Effector CD4-positive, alpha-beta T cell (primary cell): ENCODE data around the gene ATF7.
"Not testable (repeated sequence)": the region's sequence is repeated elsewhere in the genome, so short reads cannot be mapped to it uniquely, and the experiment has no call there.

Source experiments
- DNase-seq: peaks from one replicate; pipeline ENCODE4 v3.0.0-alpha.2; 2020

Gene ATF7

DNA sequence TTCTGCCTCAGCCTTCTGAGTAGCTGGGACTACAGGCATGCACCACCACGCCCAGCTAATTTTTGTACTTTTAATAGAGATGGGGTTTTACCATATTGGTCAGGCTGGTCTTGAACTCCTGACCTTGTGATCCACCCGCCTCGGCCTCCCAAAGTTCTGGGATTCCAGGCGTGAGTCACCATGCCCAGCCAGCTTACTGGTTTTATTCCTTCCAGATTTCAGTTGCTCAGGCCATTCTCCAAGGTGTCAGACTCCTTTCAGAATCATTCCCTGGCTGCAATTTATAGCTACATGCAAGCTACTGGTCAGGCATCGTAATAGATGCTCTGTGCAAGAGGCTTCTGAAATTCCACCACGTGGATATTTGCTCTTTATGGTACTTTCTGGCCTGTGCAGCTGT, 144.7 kb downstream of the ATF7 start:
- DNase-seq, result not testable (repeated sequence)

GRCh38 chr12:53480491-53481442, 145.4 kb downstream of the ATF7 start:
- no peak for DNase-seq

GRCh38 chr12:53479331-53479730, 146.9 kb downstream of the ATF7 start:
- DNase-seq, result no peak

- no peak for DNase-seq
Measured at GRCh38 chr12:53478865-53479264, 147.3 kb downstream of the ATF7 start.

- no peak for DNase-seq
Measured at GRCh38 chr12:53476769-53477209, 149.4 kb downstream of the ATF7 start.

DNA sequence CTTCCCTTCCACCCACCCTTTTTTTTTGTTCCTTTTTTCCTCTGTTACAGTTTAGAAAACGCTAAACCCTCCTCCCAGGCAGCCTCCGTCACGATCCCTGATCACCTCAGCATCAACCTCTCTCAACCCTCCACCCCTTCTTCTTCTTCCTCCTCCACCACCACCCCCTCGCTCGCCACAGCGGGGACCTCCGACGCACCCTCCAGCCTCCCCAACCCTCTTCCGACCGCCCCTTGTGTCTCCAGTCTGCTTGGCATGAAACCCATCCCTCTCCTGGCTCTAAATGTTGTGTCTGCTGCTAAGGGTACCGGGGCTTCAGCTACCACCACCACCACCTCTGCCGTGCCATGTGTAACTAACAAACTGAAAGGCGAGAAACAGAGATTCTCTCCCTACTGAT, 151.4 kb downstream of the ATF7 start:
- DNase-seq, result no peak

- no peak for DNase-seq
Measured at GRCh38 chr12:53474077-53474476, 152.1 kb downstream of the ATF7 start.

DNA sequence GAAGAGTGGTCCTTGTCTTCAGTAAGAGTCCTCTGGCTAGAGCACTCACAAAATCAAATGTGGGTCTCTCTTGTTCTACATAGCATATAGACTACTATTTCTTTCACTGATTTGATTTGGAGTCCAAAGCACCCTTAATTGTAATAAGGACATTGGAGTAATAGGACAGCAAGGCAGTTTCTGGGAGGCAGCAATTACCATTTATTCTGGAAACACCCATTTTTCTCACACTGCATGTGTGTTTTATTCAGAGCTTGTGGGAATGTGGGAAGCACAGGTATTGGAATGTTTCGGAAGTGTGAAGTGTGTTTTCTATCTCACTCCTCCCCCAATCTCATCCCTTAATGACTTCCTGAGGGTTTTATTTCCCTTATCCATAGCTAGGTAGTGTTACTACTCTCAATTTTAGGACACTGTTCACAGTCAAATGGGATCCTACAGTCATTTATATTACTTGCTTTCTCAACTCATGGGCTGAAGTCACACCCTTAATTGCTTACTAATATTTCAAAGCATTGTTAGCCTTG, 154.1 kb downstream of the ATF7 start:
- no peak for DNase-seq

GRCh38 chr12:53468282-53468681, 157.9 kb downstream of the ATF7 start:
- no peak for DNase-seq

DNA sequence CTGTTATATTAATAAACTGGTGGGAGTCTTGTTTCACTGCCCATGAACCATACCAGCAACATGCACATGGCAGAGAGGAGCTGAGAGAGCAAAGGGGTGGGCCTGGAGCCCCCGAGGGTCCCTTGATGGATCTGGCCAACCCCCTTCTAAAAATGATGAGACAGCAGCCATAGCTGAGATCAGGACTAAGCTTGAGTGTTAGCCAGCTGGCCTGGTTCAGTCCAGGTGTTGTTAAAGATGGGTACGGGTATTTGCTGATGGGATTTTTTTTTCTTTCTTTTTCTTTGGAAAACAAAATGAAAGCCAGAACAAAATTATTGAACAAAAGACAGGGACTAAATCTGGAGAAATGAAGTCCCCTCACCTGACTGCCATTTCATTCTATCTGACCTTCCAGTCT, 158.3 kb downstream of the ATF7 start:
- no peak for DNase-seq

GRCh38 chr12:53467082-53467481, 159.1 kb downstream of the ATF7 start:
- DNase-seq, result no peak

DNA sequence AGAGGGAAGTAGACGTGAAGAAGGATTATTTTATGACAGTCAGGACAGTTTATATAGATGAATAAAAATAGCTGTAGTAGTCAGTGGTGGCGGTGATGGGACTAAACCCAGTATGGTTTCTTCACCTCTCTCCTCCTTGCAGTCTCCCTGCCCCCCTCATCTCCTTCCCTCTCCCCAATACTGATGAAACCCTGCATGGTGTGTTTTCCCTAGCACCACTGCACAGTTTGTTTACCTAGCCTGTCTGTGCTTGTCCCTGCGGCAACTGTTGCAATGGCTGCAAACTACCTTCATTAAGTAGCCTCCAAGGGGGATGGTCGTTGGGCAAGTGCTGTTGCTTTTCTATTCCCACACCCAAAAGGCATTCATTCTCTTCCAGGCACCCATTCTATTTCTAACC, 159.5 kb downstream of the ATF7 start:
- no peak for DNase-seq

- no peak for DNase-seq
Measured at GRCh38 chr12:53465679-53466078, 160.5 kb downstream of the ATF7 start.

- DNase-seq, result no peak
Measured at GRCh38 chr12:53464685-53465418, 161.3 kb downstream of the ATF7 start.

- no peak for DNase-seq
Measured at GRCh38 chr12:53463802-53464560, 162.2 kb downstream of the ATF7 start.

DNA sequence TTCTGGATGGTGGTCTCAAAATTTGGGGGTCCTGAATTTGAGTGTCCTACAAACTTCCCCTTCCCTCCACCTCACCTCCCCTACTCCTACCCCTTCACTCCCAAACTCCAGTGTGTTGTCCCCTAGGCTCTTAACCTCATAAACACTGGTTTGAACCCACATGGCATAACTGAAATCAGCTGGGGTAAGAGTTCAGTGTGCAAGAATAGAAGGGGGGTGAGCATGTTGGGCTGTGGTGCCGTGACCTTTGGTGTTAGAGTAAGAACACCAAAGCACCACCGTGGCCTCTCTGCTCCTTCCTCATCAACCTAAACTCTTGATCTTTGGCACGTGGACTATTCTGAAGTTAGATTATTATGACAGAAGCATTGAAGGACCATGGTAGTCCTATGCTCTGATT, 163.2 kb downstream of the ATF7 start:
- no peak for DNase-seq

DNA sequence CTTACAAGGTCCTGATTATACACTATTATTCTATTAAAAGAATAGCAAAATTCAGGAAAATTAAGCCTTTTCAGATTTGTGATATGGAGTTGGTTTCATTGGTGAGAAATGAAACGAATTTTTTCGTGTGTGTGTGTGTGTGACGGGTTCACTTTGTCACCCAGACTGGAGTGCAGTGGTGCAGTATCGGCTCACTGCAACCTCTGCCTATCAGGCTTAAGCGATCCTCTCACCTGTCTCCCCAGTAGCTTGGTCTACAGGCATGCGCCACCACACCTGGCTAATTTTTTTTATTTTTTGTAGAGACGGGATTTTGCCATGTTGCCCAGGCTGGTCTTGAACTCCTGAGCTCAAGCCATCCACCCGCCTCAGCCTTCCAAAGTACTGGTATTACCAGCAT, 164.6 kb downstream of the ATF7 start:
- no peak for DNase-seq

- no peak for DNase-seq
Measured at GRCh38 chr12:53461059-53461458, 165.1 kb downstream of the ATF7 start.

DNA sequence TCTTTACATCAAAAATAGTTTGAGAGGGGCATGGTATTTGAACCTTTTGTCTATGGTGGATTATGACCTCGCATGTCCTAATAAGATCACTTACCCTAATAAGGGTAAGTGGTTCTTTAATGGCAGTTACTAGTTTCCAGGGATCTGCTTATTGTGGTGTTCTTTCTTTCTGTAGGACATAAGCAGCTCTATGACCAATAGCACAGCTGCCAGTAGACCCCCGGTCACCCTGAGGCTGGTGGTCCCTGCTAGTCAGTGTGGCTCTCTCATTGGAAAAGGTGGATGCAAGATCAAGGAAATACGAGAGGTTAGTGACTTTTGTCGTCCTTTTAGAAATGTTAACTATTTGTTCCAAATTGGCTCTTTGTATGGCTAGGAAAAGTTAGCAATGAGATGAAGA, 167.1 kb downstream of the ATF7 start:
- DNase-seq, result no peak
